Activated naive CD4-positive, alpha-beta T cell treated with anti-CD3 and anti-CD28 coated beads for 36 hours (primary cell): ENCODE data around the gene CFAP77. TPM values are rescaled to one million over a fixed set of nuclear protein-coding genes. Genes with fewer than 3 reads are reported as not detected.

Source experiments
- CTCF ChIA-PET: fragments of 350-600 bp; sonication (Branson Sonifier 250); formaldehyde crosslinking; loops from one replicate; lab custom pipeline; 2021; ENCODE audit warnings: antibody characterized with exemption; lab: Charles Lee
- DNase-seq: peaks from one replicate; pipeline ENCODE4 v3.0.0-alpha.2; 2020
- H3K27ac Mint-ChIP-seq: one replicate; pipeline ENCODE4 v1.8.0; 2021; ENCODE audit warnings: mild to moderate bottlenecking, mixed read lengths
- H3K27me3 Mint-ChIP-seq: one replicate; pipeline ENCODE4 v1.8.0; 2021; ENCODE audit warnings: low read depth, mixed read lengths
- H3K36me3 Mint-ChIP-seq: one replicate; pipeline ENCODE4 v1.8.0; 2021; ENCODE audit warnings: low read depth, mixed read lengths
- H3K4me1 Mint-ChIP-seq: one replicate; pipeline ENCODE4 v1.8.0; 2021; ENCODE audit warnings: low read depth, mixed read lengths
- H3K4me3 Mint-ChIP-seq: one replicate; pipeline ENCODE4 v1.8.0; 2021; ENCODE audit warnings: mild to moderate bottlenecking, moderate library complexity, mixed read lengths
- H3K9me3 Mint-ChIP-seq: one replicate; pipeline ENCODE4 v1.8.0; 2021; ENCODE audit warnings: mixed read lengths
- intact Hi-C: fragments of 100-400 bp; cut with micrococcal nuclease; formaldehyde crosslinking; loops from one replicate; pipeline ENCODE4 v1.15.1; 2023
- total RNA-seq, 2 experiments: library from RNA; stranded (reverse); gene quantifications; one replicate each; pipeline ENCODE4 v1.2.3, GENCODE V29; 2021

Gene CFAP77
- total RNA-seq, 2 experiments from 2014 or later: not detected

DNA sequence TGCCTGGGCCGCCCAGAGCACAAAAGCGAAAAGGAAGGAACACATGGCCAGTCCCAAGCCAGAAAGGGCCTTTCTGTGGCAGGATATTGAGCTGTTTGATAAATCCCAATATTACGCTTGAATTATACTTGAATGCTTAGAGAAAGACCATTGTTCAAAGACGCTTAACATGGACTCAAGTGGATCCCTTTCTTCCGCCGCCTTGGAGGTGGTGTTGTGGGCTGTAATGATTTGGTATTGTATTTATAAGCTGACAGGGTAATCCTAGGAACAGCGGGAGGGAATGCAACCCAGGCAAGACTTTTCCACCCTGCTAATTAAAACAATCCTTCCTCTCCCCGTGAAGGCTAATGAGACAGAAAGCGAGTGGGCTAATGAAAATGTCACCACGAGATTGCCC, 24.9 kb downstream of the CFAP77 start:
- H3K36me3 Mint-ChIP-seq: no peaks in the 10 kb centered on the region
- intact Hi-C loops: no loop called here
- peaks cover 28% of the 10 kb centered on the region for H3K27me3 Mint-ChIP-seq
- DNase-seq: no peak
- CTCF ChIA-PET: no interaction called here
- no peak overlapping the region for H3K27ac Mint-ChIP-seq
- no peak overlapping the region for H3K4me3 Mint-ChIP-seq
- H3K9me3 Mint-ChIP-seq: no peaks in the 10 kb centered on the region
- H3K4me1 Mint-ChIP-seq: no peaks in the 10 kb centered on the region

DNA sequence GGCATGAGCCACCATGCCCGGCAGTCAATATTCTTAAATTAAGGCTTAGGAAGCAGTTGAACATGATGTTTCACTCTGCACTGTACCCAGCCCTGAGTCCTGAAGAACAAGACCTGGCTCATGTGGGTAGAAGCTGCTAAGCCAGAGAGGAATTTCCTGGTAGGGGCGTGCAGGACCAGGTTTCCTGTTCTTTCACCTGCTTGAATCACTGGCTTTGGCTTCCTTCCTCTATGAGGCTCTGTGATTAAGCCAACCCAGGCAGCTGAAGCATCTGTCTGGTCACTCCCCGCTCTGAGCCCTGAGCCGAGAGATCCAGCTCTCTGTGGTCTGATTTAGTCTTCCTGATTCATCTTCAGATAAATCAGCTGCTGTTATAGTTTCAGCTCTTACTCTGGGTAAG, 29.1 kb downstream of the CFAP77 start:
- no peaks in the 10 kb centered on the region for H3K4me1 Mint-ChIP-seq
- peaks cover 33% of the 10 kb centered on the region for H3K27me3 Mint-ChIP-seq

DNA sequence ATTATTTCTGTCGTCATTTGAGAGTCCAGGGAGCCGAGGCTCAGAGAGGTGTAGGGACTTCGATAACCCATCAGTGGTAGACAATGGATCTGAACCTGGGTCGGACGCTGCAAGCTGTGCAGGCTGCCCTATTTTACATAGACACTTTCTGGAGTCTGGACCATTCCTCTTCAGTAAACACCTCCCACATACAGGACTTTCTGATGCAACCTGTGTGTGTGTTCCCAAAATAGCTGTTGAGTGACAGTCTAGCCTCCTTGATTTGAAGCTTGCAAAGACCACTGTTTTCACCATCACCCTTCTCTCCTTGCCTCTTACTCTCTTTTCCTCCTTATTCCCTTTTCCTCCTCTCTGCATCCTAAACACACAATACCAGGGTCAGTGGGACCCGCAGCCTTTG, 30.7 kb downstream of the CFAP77 start:
- Mint-ChIP-seq H3K27me3 (peaks cover 33% of the 10 kb centered on the region), H3K9me3 (no peaks in the 10 kb centered on the region), H3K4me3 (no peak overlapping the region), H3K36me3 (no peaks in the 10 kb centered on the region), H3K27ac (no peak overlapping the region), H3K4me1 (no peaks in the 10 kb centered on the region)
- no peak for DNase-seq
- intact Hi-C loops: no loop called here
- CTCF ChIA-PET: no interaction called here

More for the DNA sequence above, 29.1 kb downstream of the CFAP77 start:
- DNase-seq: no peak
- no peak overlapping the region for H3K27ac Mint-ChIP-seq
- H3K4me3 Mint-ChIP-seq: no peak overlapping the region
- CTCF ChIA-PET: interaction anchor here (1.3 kb wide), 1 partner anchor 27 kb away, joined by 4 read pairs; no protein-coding TSS in a partner anchor
- H3K9me3 Mint-ChIP-seq: no peaks in the 10 kb centered on the region
- H3K36me3 Mint-ChIP-seq: no peaks in the 10 kb centered on the region
- intact Hi-C loops: no loop called here

DNA sequence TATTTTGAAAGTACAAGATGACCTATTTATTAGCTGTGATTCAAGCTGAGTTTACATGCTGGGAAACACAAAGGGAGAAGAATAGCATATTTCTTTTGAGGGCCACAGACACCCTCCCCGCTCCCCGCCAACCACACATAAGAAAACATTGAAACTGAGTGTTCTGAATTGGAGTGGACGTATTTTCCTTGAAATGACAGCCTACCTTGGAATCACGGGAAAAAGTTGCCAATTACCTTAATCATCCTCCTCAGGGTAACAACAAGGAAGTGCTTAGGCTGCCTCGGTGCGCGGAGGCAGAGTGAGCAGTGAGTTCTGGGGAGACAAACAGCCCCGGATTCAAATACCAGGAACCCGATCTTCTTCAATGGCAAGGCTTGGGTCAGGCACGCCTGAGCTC, 31.4 kb downstream of the CFAP77 start:
- no peak for DNase-seq
- Mint-ChIP-seq H3K36me3 (no peaks in the 10 kb centered on the region), H3K27ac (no peak overlapping the region), H3K4me3 (no peak overlapping the region), H3K9me3 (no peaks in the 10 kb centered on the region), H3K27me3 (peaks cover 35% of the 10 kb centered on the region), H3K4me1 (no peaks in the 10 kb centered on the region)
- intact Hi-C loops: no loop called here
- CTCF ChIA-PET: interaction anchor here (0.6 kb wide), 1 partner anchor 475 kb away, joined by 4 read pairs; no protein-coding TSS in a partner anchor

DNA sequence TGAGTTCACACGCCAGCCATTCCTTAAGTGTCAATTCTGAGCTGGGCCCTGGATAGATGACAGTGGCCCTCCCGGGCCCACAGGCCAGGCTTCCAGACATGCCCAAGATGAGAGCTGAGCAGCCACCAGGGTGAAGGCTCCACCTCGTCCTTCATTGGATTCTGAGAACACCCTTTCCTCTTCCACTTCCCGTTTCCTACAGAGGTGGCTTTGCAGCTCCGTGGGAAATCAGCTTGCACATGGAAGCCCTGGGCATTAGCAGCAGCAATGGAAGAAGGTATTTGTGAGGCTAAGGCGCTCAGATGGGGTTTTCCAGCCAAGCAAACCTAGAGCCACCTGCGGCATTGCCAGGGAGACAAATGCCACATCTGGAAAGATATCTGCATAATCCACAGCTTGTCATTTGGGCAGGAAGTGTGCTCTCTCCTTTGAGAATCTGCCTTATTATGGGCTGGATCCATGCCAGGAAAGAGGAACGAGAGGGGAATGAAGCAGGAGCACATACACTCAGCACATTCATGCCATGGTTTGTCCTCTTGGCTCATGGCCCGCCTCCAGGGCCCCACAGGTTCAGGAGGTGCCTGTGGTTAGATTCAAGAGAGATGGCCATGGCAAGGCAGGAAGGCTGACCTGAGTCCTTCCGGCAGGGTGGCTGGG, 34.1 kb downstream of the CFAP77 start:
- Mint-ChIP-seq H3K9me3 (no peaks in the 10 kb centered on the region), H3K27me3 (peaks cover 31% of the 10 kb centered on the region), H3K4me1 (no peaks in the 10 kb centered on the region), H3K27ac (no peak overlapping the region), H3K36me3 (no peaks in the 10 kb centered on the region), H3K4me3 (no peak overlapping the region)
- CTCF ChIA-PET: no interaction called here
- intact Hi-C loops: no loop called here
- no peak for DNase-seq

DNA sequence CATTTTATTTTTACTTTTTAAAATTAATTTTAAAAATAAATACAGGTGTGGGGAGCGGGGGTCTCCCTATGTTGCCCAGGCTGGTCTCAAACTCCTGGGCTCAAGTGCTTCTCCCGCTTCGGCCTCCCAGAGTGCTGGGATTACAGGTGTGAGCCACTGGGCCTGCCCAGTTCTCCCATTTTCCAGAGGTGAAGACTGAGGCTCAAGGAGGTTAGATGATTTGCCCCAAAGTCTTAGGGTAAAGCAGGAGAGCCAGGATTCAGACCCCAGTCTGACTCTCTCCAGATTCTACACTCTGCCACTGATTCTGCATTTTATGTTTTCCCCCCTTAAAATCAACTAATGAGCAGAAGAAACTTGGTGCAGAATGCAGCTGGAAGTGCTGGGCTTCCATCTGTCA, 36.9 kb downstream of the CFAP77 start:
- H3K4me3 Mint-ChIP-seq: no peak overlapping the region
- H3K9me3 Mint-ChIP-seq: no peaks in the 10 kb centered on the region
- intact Hi-C loops: no loop called here
- no peak for DNase-seq
- peaks cover 2% of the 10 kb centered on the region for H3K4me1 Mint-ChIP-seq
- H3K27ac Mint-ChIP-seq: no peak overlapping the region
- H3K36me3 Mint-ChIP-seq: no peaks in the 10 kb centered on the region
- H3K27me3 Mint-ChIP-seq: peaks cover 21% of the 10 kb centered on the region
- CTCF ChIA-PET: no interaction called here

DNA sequence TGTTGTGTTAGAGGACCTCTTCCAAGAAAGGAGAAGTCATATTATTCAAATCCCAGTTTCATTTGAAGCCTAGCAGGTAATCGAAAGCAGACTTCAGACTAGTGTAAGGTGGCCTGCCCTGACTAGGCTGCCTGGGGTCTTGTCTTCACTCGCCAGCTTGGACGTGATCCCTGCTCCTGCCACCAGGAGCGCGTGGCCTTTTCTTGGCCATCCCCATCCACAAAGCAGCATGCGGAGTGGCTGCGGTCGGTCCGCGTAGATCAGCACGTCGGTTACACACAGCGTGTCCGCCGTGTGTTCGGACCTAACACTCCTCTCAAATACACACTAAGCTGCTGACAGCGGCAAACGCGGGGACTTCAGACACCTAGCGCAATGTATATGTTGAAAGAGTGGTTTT, 37.3 kb downstream of the CFAP77 start:
- Mint-ChIP-seq H3K4me3 (no peak overlapping the region), H3K36me3 (no peaks in the 10 kb centered on the region), H3K4me1 (peaks cover 2% of the 10 kb centered on the region), H3K27ac (no peak overlapping the region), H3K27me3 (peaks cover 20% of the 10 kb centered on the region), H3K9me3 (no peaks in the 10 kb centered on the region)
- intact Hi-C loops: no loop called here
- no peak for DNase-seq
- CTCF ChIA-PET: no interaction called here

DNA sequence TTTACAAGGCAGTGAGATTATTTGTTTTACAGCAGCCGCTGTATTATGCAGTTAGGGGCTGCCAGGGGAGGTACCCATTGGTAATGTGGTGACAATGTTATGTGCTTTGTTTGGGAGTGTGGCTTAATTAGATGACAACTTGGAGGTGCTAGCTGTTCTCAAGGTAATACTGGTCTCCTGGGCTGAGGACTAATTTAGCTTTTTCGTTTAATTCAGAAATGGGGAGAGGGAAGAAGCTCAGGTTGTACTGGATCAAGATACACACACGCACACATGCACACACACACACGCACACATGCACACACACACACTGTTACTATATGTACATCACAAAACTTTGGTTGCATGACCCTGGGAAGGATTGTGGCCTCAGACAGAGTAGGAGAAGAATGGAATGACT, 37.9 kb downstream of the CFAP77 start:
- no peak overlapping the region for H3K4me3 Mint-ChIP-seq
- no peak overlapping the region for H3K27ac Mint-ChIP-seq
- H3K27me3 Mint-ChIP-seq: peaks cover 19% of the 10 kb centered on the region
- CTCF ChIA-PET: no interaction called here
- H3K9me3 Mint-ChIP-seq: no peaks in the 10 kb centered on the region
- peaks cover 2% of the 10 kb centered on the region for H3K4me1 Mint-ChIP-seq
- H3K36me3 Mint-ChIP-seq: no peaks in the 10 kb centered on the region
- DNase-seq: no peak
- intact Hi-C loops: no loop called here

DNA sequence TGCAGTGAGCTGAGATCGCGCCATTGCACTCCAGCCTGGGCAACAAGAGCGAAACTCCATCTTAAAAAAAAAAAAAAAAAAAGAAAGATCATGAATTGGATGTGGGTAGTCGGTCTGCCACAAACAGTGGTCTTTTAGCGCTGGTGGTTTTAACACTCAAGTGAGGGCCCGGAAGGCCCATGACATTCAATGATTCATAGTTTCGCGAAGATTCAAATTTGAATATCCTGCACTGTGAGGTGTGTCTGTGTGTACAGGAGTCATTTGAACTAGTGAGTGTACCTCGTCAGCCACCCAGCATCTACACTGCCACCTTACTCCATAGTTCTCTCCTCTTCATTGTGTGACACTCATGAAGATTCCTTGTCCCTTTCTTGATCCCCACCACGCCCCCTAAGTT, 41.3 kb downstream of the CFAP77 start:
- DNase-seq: no peak
- intact Hi-C loops: no loop called here
- H3K27ac Mint-ChIP-seq: no peak overlapping the region
- no peaks in the 10 kb centered on the region for H3K9me3 Mint-ChIP-seq
- no peak overlapping the region for H3K4me3 Mint-ChIP-seq
- peaks cover 9% of the 10 kb centered on the region for H3K27me3 Mint-ChIP-seq
- peaks cover 2% of the 10 kb centered on the region for H3K4me1 Mint-ChIP-seq
- H3K36me3 Mint-ChIP-seq: no peaks in the 10 kb centered on the region
- CTCF ChIA-PET: no interaction called here

DNA sequence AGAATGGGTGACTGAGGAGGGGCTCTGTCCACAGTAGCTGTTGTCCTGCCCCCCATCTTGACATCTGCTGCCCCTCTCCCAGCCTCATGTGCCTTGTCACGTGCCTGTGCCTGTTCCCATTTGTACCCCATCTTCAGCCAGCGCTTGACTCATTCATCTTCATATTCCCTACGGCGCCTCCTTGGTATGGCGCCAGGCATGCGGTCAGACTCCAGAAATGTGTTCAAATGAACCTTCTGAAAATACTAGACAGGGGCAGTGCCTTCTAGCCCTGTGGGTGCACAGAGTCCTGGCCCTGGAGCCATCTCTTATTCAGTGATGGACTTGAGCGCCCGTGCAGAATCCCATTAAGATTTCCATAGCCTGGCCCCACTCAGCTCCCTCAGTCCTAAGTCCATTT, 46.2 kb downstream of the CFAP77 start:
- Mint-ChIP-seq H3K27ac (no peak overlapping the region), H3K9me3 (no peaks in the 10 kb centered on the region), H3K36me3 (no peaks in the 10 kb centered on the region), H3K4me1 (peaks cover 2% of the 10 kb centered on the region), H3K27me3 (peaks cover 8% of the 10 kb centered on the region), H3K4me3 (no peak overlapping the region)
- DNase-seq: no peak
- CTCF ChIA-PET: interaction anchor here (0.6 kb wide), 1 partner anchor 243 kb away, joined by 5 read pairs; no protein-coding TSS in a partner anchor
- intact Hi-C loops: no loop called here

DNA sequence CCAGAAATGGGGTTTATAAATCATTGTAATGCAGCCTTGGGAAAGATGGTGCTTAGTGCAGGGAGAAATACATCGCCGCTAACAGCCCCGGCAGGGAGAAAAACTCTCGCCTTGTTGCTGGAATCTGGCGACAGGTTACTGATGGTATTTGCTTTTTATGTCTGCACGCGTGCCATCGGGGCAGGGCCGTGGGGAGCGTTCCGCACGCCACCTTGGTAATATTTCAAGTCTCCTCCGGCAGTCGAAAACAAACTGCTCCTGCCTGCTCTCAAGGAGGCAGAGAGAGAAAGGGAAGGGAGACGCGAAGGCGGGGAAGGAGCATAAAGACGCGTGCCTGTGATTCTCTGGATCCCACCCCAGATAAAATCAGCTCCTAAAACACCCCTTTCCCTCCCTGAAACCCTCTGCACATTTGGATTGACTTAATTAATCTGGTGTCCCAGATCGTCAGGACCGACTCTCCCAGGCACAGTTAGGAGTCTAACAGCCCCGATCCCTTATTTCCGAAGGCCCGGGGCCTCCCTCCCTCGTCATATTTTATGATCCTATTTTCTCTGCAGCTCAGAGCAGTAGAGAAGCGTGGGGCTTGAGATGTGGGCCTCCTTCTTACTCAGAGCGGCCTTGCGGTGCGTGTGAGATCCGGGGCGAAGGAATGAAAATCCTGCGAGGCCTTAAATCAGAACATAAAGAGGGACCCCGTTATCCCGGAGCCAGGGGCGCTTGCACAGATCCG, 47.7 kb downstream of the CFAP77 start:
- Mint-ChIP-seq H3K27me3 (peaks cover 1% of the 10 kb centered on the region), H3K4me1 (no peaks in the 10 kb centered on the region), H3K36me3 (no peaks in the 10 kb centered on the region), H3K9me3 (no peaks in the 10 kb centered on the region), H3K27ac (no peak overlapping the region), H3K4me3 (no peak overlapping the region)
- intact Hi-C loops: no loop called here
- CTCF ChIA-PET: interaction anchor here (0.6 kb wide), 1 partner anchor 18 kb away, joined by 4 read pairs; no protein-coding TSS in a partner anchor
- no peak for DNase-seq

DNA sequence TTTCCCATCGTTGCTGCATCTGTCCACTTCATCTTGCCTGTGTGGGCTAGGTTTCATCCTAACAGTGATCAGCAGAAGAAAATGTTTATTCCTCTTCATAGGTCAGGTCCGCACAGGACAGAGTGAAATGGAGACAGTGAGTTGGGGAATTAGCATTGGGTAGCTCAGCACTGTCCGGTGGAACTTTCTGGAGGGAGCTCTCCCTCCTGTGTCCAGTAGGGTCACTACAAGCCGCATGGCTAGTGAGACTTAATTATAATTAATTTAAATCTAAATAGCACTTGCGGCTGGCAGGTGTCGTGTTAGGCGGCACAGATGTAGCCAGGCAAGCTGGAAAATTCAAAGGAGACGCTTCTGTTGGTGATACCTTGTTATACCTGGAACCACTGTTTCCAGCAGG, 48.4 kb downstream of the CFAP77 start:
- CTCF ChIA-PET: interaction anchor here (0.6 kb wide), 1 partner anchor 18 kb away, joined by 4 read pairs; no protein-coding TSS in a partner anchor
- H3K36me3 Mint-ChIP-seq: no peaks in the 10 kb centered on the region
- H3K27ac Mint-ChIP-seq: no peak overlapping the region
- no peaks in the 10 kb centered on the region for H3K4me1 Mint-ChIP-seq
- no peak for DNase-seq
- no peaks in the 10 kb centered on the region for H3K9me3 Mint-ChIP-seq
- H3K27me3 Mint-ChIP-seq: no peaks in the 10 kb centered on the region
- intact Hi-C loops: no loop called here
- H3K4me3 Mint-ChIP-seq: no peak overlapping the region

DNA sequence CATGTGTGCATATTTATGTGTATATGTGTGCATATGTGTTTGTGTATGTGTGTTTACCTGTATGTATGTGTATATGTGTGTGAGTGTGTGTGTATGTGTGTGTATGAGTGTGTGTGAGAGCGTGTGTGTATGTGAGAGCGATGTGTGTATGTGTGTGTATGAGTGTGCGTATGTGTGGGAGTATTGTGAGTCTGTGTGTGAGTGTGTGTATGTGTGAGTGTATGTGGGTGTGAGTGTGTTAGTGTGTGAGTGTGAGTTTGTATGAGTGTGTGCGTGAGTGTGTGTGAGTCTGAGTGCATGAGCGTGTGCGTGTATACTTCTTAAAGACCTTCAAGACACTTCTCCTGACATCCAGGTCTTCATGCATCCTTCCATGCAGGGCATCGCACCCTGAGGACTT, 49.6 kb downstream of the CFAP77 start:
- Mint-ChIP-seq H3K36me3 (no peaks in the 10 kb centered on the region), H3K27ac (no peak overlapping the region), H3K27me3 (no peaks in the 10 kb centered on the region), H3K4me1 (no peaks in the 10 kb centered on the region), H3K9me3 (no peaks in the 10 kb centered on the region), H3K4me3 (no peak overlapping the region)
- intact Hi-C loops: no loop called here
- no peak for DNase-seq
- CTCF ChIA-PET: no interaction called here
